Osteocyte (in vitro differentiated cells): ENCODE results near the gene IGF2BP1. TPM values are rescaled to one million over a fixed set of nuclear protein-coding genes. Genes with fewer than 3 reads are reported as not detected.

ENCODE experiments used
- DNase-seq: peaks from one replicate; pipeline ENCODE4 v3.0.0; 2021; ENCODE audit warnings: mixed read lengths; ENCODE audit not compliant: unreplicated experiment; ENCODE audit errors: extremely low spot score
- H3K27ac Mint-ChIP-seq: one replicate; pipeline ENCODE4 v1.8.0; 2021; ENCODE audit warnings: mild to moderate bottlenecking, mixed read lengths; ENCODE audit not compliant: unreplicated experiment
- H3K27me3 Mint-ChIP-seq: one replicate; pipeline ENCODE4 v1.8.0; 2021; ENCODE audit warnings: mixed read lengths; ENCODE audit not compliant: unreplicated experiment
- H3K36me3 Mint-ChIP-seq: one replicate; pipeline ENCODE4 v1.8.0; 2021; ENCODE audit warnings: mixed read lengths; ENCODE audit not compliant: unreplicated experiment
- H3K4me1 Mint-ChIP-seq: one replicate; pipeline ENCODE4 v1.8.0; 2021; ENCODE audit warnings: mixed read lengths; ENCODE audit not compliant: unreplicated experiment
- H3K4me3 Mint-ChIP-seq: one replicate; pipeline ENCODE4 v1.8.0; 2021; ENCODE audit warnings: mild to moderate bottlenecking, moderate library complexity, mixed read lengths; ENCODE audit not compliant: unreplicated experiment
- H3K9me3 Mint-ChIP-seq: one replicate; pipeline ENCODE4 v1.8.0; 2021; ENCODE audit warnings: mixed read lengths; ENCODE audit not compliant: unreplicated experiment
- CTCF ChIP-seq: fragments of 200-600 bp; sonication (generic); IDR thresholded peaks from 2 replicates; pipeline ENCODE4 v1.5.0; 2021; ENCODE audit warnings: antibody characterized with exemption, mild to moderate bottlenecking, moderate library complexity
- total RNA-seq: library from RNA; stranded (reverse); gene quantifications from 2 replicates; pipeline ENCODE4 v1.2.1, GENCODE V29; 2021

The IGF2BP1 gene
- total RNA-seq, 1 donor from 2014 or later: 47.6 TPM

- no peak overlapping the region for H3K4me3 Mint-ChIP-seq
- H3K36me3 Mint-ChIP-seq: no peaks in the 10 kb centered on the region
- H3K4me1 Mint-ChIP-seq: no peaks in the 10 kb centered on the region
- H3K27me3 Mint-ChIP-seq: peaks cover 16% of the 10 kb centered on the region
- H3K27ac Mint-ChIP-seq: no peak overlapping the region
- H3K9me3 Mint-ChIP-seq: peaks cover 5% of the 10 kb centered on the region
- peak; percentile 7 for DNase-seq
- TF ChIP-seq CTCF: no peak
Measured at GRCh38 chr17:48981927-48982539, 15.2 kb upstream of the IGF2BP1 start.

GRCh38 chr17:48985436-48986245 lies 11.5 kb upstream of the IGF2BP1 start:
- DNase-seq: peak; percentile 74
- peaks cover 38% of the 10 kb centered on the region for H3K27me3 Mint-ChIP-seq
- H3K27ac Mint-ChIP-seq: no peak overlapping the region
- peaks cover 5% of the 10 kb centered on the region for H3K9me3 Mint-ChIP-seq
- no peaks in the 10 kb centered on the region for H3K4me1 Mint-ChIP-seq
- no peak overlapping the region for H3K4me3 Mint-ChIP-seq
- H3K36me3 Mint-ChIP-seq: no peaks in the 10 kb centered on the region
- no peak for TF ChIP-seq CTCF

GRCh38 chr17:48989100-48989499 lies 8.1 kb upstream of the IGF2BP1 start:
- no peaks in the 10 kb centered on the region for H3K36me3 Mint-ChIP-seq
- H3K27ac Mint-ChIP-seq: no peak overlapping the region
- H3K9me3 Mint-ChIP-seq: no peaks in the 10 kb centered on the region
- H3K27me3 Mint-ChIP-seq: peaks cover 52% of the 10 kb centered on the region
- DNase-seq: no peak
- H3K4me1 Mint-ChIP-seq: no peaks in the 10 kb centered on the region
- TF ChIP-seq CTCF: no peak
- H3K4me3 Mint-ChIP-seq: no peak overlapping the region

- Mint-ChIP-seq H3K4me3 (no peak overlapping the region), H3K4me1 (peaks cover 8% of the 10 kb centered on the region)
- TF ChIP-seq CTCF: no peak
Measured at GRCh38 chr17:48990882-48991357, 6.3 kb upstream of the IGF2BP1 start.

GRCh38 chr17:48992444-48992843 lies 4.7 kb upstream of the IGF2BP1 start:
- peaks cover 16% of the 10 kb centered on the region for H3K4me1 Mint-ChIP-seq
- no peak overlapping the region for H3K27ac Mint-ChIP-seq
- no peak for DNase-seq
- no peaks in the 10 kb centered on the region for H3K36me3 Mint-ChIP-seq
- H3K9me3 Mint-ChIP-seq: no peaks in the 10 kb centered on the region
- TF ChIP-seq CTCF: no peak
- H3K4me3 Mint-ChIP-seq: no peak overlapping the region
- peaks cover 58% of the 10 kb centered on the region for H3K27me3 Mint-ChIP-seq

More at GRCh38 chr17:48990882-48991357, 6.3 kb upstream of the IGF2BP1 start:
- Mint-ChIP-seq H3K9me3 (no peaks in the 10 kb centered on the region), H3K27me3 (peaks cover 59% of the 10 kb centered on the region), H3K36me3 (no peaks in the 10 kb centered on the region), H3K27ac (no peak overlapping the region)
- no peak for DNase-seq
